Activated CD4-positive, alpha-beta T cell treated with anti-CD3 and anti-CD28 coated beads, Interleukin-2, amount 50 U/mL, for 1 hour (primary cell): ENCODE measurements around the gene RNU5B-1.
"Not testable (repeated sequence)": the region's sequence is repeated elsewhere in the genome, so short reads cannot be mapped to it uniquely, and the experiment has no call there.

ENCODE experiments used
- DNase-seq: peaks from one replicate; pipeline ENCODE4 v3.0.0-alpha.2; 2020

The RNU5B-1 gene

DNA sequence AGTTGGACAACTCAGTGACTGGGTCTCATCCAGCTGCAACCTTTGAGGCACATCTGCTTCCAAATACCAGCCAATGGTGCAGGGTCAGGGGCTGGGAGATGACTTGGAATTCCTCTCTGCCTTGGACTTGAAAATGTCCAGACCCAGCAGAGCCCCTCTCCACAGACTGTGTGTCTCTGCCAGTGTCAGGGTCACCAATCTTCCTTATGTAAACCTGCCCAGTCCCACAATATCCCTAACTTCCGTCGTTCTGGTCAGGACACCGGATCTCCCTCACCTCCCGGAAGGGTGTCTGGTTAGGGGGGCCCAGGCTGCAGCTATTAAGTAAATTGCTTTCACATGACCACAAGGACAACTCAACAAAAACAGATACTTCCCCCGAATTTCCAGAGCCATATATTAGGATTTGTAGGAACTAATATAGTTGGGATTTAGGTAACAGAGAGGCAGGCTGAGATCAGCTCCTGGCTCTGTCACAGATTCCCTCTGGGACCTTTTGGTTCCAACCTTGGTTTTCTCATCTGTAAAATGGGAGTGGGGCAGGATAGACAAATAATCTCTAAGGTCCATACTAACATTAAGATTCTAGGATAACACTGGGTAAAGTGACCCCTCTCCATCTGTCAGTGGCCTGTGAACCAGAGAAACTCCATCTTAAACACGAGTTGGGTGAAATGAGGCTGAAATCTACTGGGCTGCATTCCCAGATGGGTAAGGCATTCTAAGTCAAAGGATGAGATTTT, 42.5 kb downstream of the RNU5B-1 start:
- no peak for DNase-seq

GRCh38 chr15:65347756-65348155, 43.3 kb downstream of the RNU5B-1 start:
- not testable (repeated sequence) for DNase-seq

GRCh38 chr15:65349338-65349737, 44.9 kb downstream of the RNU5B-1 start:
- no peak for DNase-seq

- DNase-seq = not testable (repeated sequence)
Observed at GRCh38 chr15:65351972-65352371, 47.5 kb downstream of the RNU5B-1 start.
